Ovary (tissue), 9 donors: ENCODE data around the gene HSPA12A. TPM values are rescaled to one million over a fixed set of nuclear protein-coding genes. Genes with fewer than 3 reads are reported as not detected.
A peak's percentile ranks its signal among the peaks of the same experiment; 100 is the strongest.

ENCODE experiments used
- DNase-seq, 5 donors: peaks; one replicate each; pipeline ENCODE4 v3.0.0-alpha.2; 2019 to 2020
- H3K27ac ChIP-seq, 2 donors: fragments of 200-600 bp; one replicate each; pipeline versions ENCODE4 v1.5.1 to v1.8.0; 2019 to 2022
- H3K27me3 ChIP-seq: fragments of 200-600 bp; one replicate; pipeline ENCODE4 v1.8.0; 2022
- H3K36me3 ChIP-seq: fragments of 200-600 bp; sonication (generic); one replicate; pipeline ENCODE4 v1.5.1; 2019
- H3K4me1 ChIP-seq: one replicate; pipeline ENCODE4 v1.8.1; 2013; ENCODE audit warnings: mild to moderate bottlenecking, moderate library complexity; ENCODE audit not compliant: insufficient read depth
- H3K4me3 ChIP-seq: fragments of 200-600 bp; sonication (generic); one replicate; pipeline ENCODE4 v1.5.1; 2017
- H3K9me3 ChIP-seq, 2 donors: fragments of 200-600 bp in 1 of 2; sonication (generic) in 1 of 2; one replicate each; pipeline versions ENCODE4 v1.5.1 to v1.8.1; 2013 to 2019; ENCODE audit warnings: mild to moderate bottlenecking in 1 of 2, moderate library complexity in 1 of 2
- EP300 ChIP-seq: sonication (generic); formaldehyde crosslinking; IDR thresholded peaks from one replicate; pipeline ENCODE4 v1.6.1; 2017; ENCODE audit warnings: antibody characterized with exemption
- POLR2A ChIP-seq: fragments of 450-650 bp; IDR thresholded peaks from one replicate; pipeline ENCODE4 v1.6.1; 2017; ENCODE audit warnings: antibody characterized with exemption, mild to moderate bottlenecking, moderate library complexity
- WGBS, 3 donors: extraction: QIAGEN DNeasy Blood & Tissue Kit in 1 of 3; methylation state at CpG; one replicate each; pipeline versions ENCODE4 v1.1.5 to v1.1.7; 2013 to 2017; 5-methylcytosine and 5-hydroxymethylcytosine counted together
- intact Hi-C, 4 donors: fragments of 100-400 bp; cut with DNase I; formaldehyde crosslinking; loops; one replicate each; pipeline versions ENCODE4 v1.11.0 to v1.15.1; 2022 to 2023
- polyA plus RNA-seq, 2 donors: library from polyadenylated mRNA; stranded (reverse); fragments of 200-250 nt in 1 of 2; fragments of 350-450 nt in 1 of 2; fragmentation: Illumina TruSeq in 1 of 2; extraction: RNeasy Lipid Tissue Mini Kit (QIAGEN cat#74804) in 1 of 2; gene quantifications; one replicate each; pipeline ENCODE4 v1.2.3, GENCODE V29; 2013 to 2014
- total RNA-seq, 7 donors: library from RNA; depleted of rRNA in 2 of 7; stranded (reverse); fragments of >200 nt in 2 of 7; fragmentation: NEBNext Ultra II Directional in 3 of 7; extraction: Animal tissue kit (Norgen Biotek cat#: 25700) in 3 of 7; gene quantifications; one replicate each; pipeline versions ENCODE4 v1.1.0 to v1.2.4, GENCODE V29; 2016 to 2023
- TF ChIP-seq, protein P1 (sequence below), 3 donors: fragments of 450-650 bp in 2 of 3; fragments of 200-600 bp in 1 of 3; IDR thresholded peaks; one replicate each; pipeline versions ENCODE4 v1.5.1 to v1.8.0; 2016 to 2022; ENCODE audit warnings: antibody characterized with exemption in 3 of 3, mild to moderate bottlenecking in 1 of 3
- donor health status: DM: no; HTN: no; CAD: no; lungs with moderate emphysema.
- donor health status: DM: no; HTN: no; CAD: no.
- donor health status: Bipolar disorder and iron deficiency.
- donor health status: DM: yes; HTN: yes; CAD: no.
- donor health status: DM: no; HTN: no; CAD: no.
- donor health status: DM: yes; HTN: yes; CAD: no.

The HSPA12A gene
- total and polyA plus RNA-seq, 9 donors, result 16.0 to 47.5 (median 36.4) TPM

DNA sequence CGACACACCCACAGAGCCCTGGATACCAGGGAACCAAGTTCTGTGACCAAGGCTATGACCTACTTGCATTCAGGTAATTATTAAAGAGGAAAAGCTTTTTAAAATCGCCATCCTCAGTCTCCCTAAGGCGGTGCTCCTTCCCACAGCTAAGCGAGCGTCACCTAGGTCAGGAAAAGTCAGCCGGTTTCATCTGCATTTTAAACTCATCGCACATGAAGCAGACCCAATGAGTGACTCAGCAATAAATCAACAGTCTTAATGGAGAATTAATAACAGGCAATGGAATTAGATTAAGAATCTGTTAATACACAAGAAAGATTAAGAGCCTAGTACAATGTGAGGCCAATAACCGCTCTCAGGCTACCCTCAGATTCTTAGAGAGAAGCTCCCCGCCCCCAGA is 59.2 kb downstream of the HSPA12A start:
- TF ChIP-seq, protein P1, sequence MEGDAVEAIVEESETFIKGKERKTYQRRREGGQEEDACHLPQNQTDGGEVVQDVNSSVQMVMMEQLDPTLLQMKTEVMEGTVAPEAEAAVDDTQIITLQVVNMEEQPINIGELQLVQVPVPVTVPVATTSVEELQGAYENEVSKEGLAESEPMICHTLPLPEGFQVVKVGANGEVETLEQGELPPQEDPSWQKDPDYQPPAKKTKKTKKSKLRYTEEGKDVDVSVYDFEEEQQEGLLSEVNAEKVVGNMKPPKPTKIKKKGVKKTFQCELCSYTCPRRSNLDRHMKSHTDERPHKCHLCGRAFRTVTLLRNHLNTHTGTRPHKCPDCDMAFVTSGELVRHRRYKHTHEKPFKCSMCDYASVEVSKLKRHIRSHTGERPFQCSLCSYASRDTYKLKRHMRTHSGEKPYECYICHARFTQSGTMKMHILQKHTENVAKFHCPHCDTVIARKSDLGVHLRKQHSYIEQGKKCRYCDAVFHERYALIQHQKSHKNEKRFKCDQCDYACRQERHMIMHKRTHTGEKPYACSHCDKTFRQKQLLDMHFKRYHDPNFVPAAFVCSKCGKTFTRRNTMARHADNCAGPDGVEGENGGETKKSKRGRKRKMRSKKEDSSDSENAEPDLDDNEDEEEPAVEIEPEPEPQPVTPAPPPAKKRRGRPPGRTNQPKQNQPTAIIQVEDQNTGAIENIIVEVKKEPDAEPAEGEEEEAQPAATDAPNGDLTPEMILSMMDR (IDR thresholded peaks at IDR 0.05), result no peak
- TF ChIP-seq EP300, result no peak
- TF ChIP-seq POLR2A, result no peak
- Histone ChIP-seq H3K27ac (no peak overlapping the region), H3K4me3 (no peak overlapping the region), H3K4me1 (peaks cover 10% of the 10 kb centered on the region), H3K36me3 (no peaks in the 10 kb centered on the region), H3K9me3 (no peaks in the 10 kb centered on the region), H3K27me3 (no peaks in the 10 kb centered on the region)
- intact Hi-C loops, result loop anchor here in 3 of 4 donors (2.0 to 10.0 kb wide), 4 partner anchors 62 to 106 kb away; partner anchors contain the start of gene HSPA12A (in 2 of the 3)
- DNase-seq, result no peak
- 88 to 94% (median 93%) methylated on average over 9 of the region's 9 CpGs for WGBS, 3 donors

- intact Hi-C loops, result loop anchor here in 1 of 4 donors (10.0 kb wide), 1 partner anchor 495 kb away; no protein-coding TSS in a partner anchor
- no peaks in the 10 kb centered on the region for H3K36me3 ChIP-seq
- H3K27ac ChIP-seq, result no peak overlapping the region
- no peaks in the 10 kb centered on the region for H3K27me3 ChIP-seq
- no peaks in the 10 kb centered on the region for H3K4me1 ChIP-seq
- H3K4me3 ChIP-seq, result no peak overlapping the region
- H3K9me3 ChIP-seq, result no peaks in the 10 kb centered on the region
- no peak for DNase-seq
- TF ChIP-seq EP300 (no peak), POLR2A (no peak)
- WGBS, 3 donors, result 93 to 95% (median 95%) methylated on average over 15 of the region's 15 CpGs
These were observed 63.0 kb downstream of the HSPA12A start for GRCh38 chr10:116679351-116679750.

DNA sequence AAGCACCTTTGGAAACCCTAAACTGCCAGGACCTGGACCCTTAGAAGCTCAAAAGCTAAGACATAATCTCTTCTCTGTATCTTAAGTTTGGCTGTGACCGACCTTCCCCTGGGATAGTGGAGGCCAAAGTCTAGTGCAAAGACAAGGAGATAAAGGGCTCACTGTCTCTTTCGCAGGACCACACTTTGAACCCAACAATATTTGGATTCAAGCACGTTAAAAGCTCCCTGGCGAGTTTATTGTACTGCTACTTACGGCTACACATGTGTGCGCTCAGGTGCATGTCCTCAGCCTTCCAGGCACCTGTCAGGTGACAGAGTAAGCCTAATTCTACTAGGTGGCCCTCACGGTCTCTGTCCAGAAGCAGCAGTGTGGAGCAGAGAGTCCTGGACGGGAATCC is 65.7 kb downstream of the HSPA12A start:
- Histone ChIP-seq H3K27me3 (no peaks in the 10 kb centered on the region), H3K27ac (no peak overlapping the region), H3K9me3 (no peaks in the 10 kb centered on the region), H3K36me3 (no peaks in the 10 kb centered on the region), H3K4me1 (no peaks in the 10 kb centered on the region), H3K4me3 (no peak overlapping the region)
- no peak for DNase-seq
- intact Hi-C loops, result loop anchor here in 1 of 4 donors (10.0 kb wide), 1 partner anchor 498 kb away; no protein-coding TSS in a partner anchor
- WGBS, 3 donors, result 81 to 84% (median 82%) methylated on average over 8 of the region's 8 CpGs
- TF ChIP-seq, protein P1 (IDR thresholded peaks at IDR 0.05), result no peak
- TF ChIP-seq POLR2A, result no peak
- TF ChIP-seq EP300, result no peak

- TF ChIP-seq POLR2A (no peak), EP300 (no peak)
- TF ChIP-seq, protein P1 (IDR thresholded peaks at IDR 0.05), result no peak
- no peak for DNase-seq
- Histone ChIP-seq H3K27ac (no peak overlapping the region), H3K36me3 (no peaks in the 10 kb centered on the region), H3K27me3 (no peaks in the 10 kb centered on the region), H3K9me3 (no peaks in the 10 kb centered on the region), H3K4me3 (no peak overlapping the region), H3K4me1 (no peaks in the 10 kb centered on the region)
- intact Hi-C loops, result loop anchor here in 1 of 4 donors (10.0 kb wide), 1 partner anchor 499 kb away; no protein-coding TSS in a partner anchor
- WGBS, 3 donors, result 87 to 93% (median 92%) methylated on average over 11 of the region's 11 CpGs
These were observed 66.2 kb downstream of the HSPA12A start for GRCh38 chr10:116676118-116676517.

- Histone ChIP-seq H3K36me3 (no peaks in the 10 kb centered on the region), H3K27me3 (no peaks in the 10 kb centered on the region), H3K4me3 (no peak overlapping the region), H3K27ac (no peak overlapping the region), H3K9me3 (no peaks in the 10 kb centered on the region), H3K4me1 (peaks cover under 1% of the 10 kb centered on the region)
- intact Hi-C loops, result loop anchor here in 1 of 4 donors (10.0 kb wide), 1 partner anchor 500 kb away; no protein-coding TSS in a partner anchor
- DNase-seq, result peak in 2 of 5 donors; percentile 15 to 18
- WGBS, 3 donors, result 90 to 95% (median 92%) methylated on average over 24 to 32 of the region's 32 CpGs
- TF ChIP-seq, protein P1 (IDR thresholded peaks at IDR 0.05), result no peak
- TF ChIP-seq EP300 (no peak), POLR2A (no peak)
These were observed 67.4 kb downstream of the HSPA12A start for GRCh38 chr10:116674901-116675423.
